ENCODE measurements around the gene ZMAT5.

ZMAT5 gene

DNA sequence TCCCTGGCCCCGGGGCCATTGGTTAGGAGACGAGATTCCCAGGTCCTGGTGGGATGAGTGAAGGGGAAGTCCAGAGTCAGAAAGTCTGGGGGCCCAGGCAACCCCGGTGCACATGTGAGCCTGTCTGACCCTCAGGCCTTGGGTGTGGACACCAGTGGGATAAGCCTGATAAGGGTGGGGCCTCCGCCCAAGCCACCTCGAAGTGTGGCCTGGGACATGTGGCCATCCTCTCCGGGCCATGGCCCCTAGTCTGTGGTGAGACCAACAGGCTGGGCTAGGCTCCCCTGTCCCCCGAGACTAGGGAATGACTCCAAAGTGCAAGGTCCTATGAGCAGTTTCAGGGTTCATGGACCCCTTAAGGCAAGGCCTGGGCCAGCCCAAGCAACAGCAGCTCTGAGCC, 40.7 kb downstream of the ZMAT5 start:
- no peak overlapping the region for H3K4me3 ChIP-seq (ENCODE audit: low read length)
- H3K27me3 ChIP-seq (replicated peaks; ENCODE audit: control insufficient read depth, insufficient read depth, low read length), result peaks cover 35% of the 10 kb centered on the region
- H3K9me3 ChIP-seq (ENCODE audit: control insufficient read depth, low read length), result no peaks in the 10 kb centered on the region
- no peak for DNase-seq (ENCODE audit: low read depth)
- no peak overlapping the region for H3K9ac ChIP-seq (ENCODE audit: low read length)
- H3K4me1 ChIP-seq (ENCODE audit: control insufficient read depth, insufficient read depth, low read length), result no peaks in the 10 kb centered on the region
- H3K36me3 ChIP-seq (ENCODE audit: control insufficient read depth, insufficient read depth, low read length, severe bottlenecking), result peaks cover 5% of the 10 kb centered on the region

DNA sequence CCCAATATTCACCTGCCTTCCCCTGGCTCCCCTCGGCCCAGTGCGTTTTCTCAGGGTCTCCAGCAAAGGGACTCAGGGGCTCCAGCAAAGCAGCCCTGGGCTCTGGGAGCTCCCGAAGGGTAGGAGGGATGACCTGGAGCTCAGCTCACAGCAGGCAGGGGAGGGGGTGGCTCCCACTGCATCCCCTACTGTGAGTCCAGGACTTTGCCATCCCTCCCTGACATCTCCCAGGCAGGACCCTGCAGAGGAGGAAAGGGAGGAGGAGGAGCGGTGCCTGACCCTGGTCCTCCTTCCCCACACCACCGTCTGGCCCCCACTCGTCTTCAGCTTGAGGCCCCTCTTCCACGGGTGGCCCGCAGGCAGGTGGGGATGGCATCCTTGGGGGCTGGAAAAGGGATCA, 42.0 kb downstream of the ZMAT5 start:
- Histone ChIP-seq H3K27me3 (replicated peaks; ENCODE audit: control insufficient read depth, insufficient read depth, low read length) (peaks cover 35% of the 10 kb centered on the region), H3K9me3 (ENCODE audit: control insufficient read depth, low read length) (no peaks in the 10 kb centered on the region), H3K9ac (ENCODE audit: low read length) (no peak overlapping the region), H3K4me3 (ENCODE audit: low read length) (no peak overlapping the region), H3K36me3 (ENCODE audit: control insufficient read depth, insufficient read depth, low read length, severe bottlenecking) (no peaks in the 10 kb centered on the region), H3K4me1 (ENCODE audit: control insufficient read depth, insufficient read depth, low read length) (no peaks in the 10 kb centered on the region)
- no peak for DNase-seq (ENCODE audit: low read depth)

DNA sequence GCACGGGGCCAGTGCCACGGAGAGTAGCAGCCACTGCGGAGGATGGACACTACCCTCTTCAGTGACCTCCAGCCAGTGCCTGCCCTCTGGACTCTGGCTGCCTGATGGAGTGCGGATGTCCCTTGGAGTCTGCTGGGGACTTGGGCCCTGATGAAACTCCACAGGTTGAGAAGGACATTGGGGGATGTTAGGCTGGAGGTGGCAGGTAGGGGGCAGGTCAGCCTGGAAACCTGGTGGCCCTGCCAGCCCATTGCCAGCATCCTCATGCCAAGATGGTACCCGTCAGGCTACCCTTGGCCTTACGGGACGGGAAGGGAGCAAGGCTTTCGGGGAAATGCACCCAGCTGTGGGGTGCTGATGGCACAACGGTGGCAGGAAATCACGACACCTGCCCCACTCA, 43.0 kb downstream of the ZMAT5 start:
- H3K27me3 ChIP-seq (replicated peaks; ENCODE audit: control insufficient read depth, insufficient read depth, low read length), result peaks cover 43% of the 10 kb centered on the region

DNA sequence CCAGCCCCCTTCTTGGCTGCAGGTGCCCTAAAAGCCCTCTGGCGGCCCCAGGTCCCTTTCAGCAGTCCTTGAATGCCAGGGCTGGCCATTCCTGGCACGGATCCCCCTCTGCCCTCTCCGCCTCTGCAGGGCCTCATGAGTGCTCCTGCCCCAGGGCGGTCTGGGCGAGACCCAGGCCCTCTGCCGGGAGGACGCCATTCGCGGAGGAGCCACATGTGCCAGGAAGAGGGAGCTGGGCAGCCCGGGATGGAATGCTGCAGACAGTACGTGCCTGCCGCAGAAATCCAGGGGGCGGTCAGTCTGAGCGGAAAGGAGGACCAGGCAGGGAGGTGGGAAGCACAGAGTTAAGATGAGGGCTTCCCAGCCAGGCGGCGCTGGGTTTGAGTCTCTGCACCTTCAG, 44.2 kb downstream of the ZMAT5 start:
- no peak for DNase-seq (ENCODE audit: low read depth)
- H3K9ac ChIP-seq (ENCODE audit: low read length), result no peak overlapping the region
- no peaks in the 10 kb centered on the region for H3K36me3 ChIP-seq (ENCODE audit: control insufficient read depth, insufficient read depth, low read length, severe bottlenecking)
- H3K4me3 ChIP-seq (ENCODE audit: low read length), result no peak overlapping the region
- H3K9me3 ChIP-seq (ENCODE audit: control insufficient read depth, low read length), result no peaks in the 10 kb centered on the region
- H3K4me1 ChIP-seq (ENCODE audit: control insufficient read depth, insufficient read depth, low read length), result no peaks in the 10 kb centered on the region
- H3K27me3 ChIP-seq (replicated peaks; ENCODE audit: control insufficient read depth, insufficient read depth, low read length), result peaks cover 51% of the 10 kb centered on the region

More for the DNA sequence above, 43.0 kb downstream of the ZMAT5 start:
- H3K9ac ChIP-seq (ENCODE audit: low read length), result no peak overlapping the region
- no peaks in the 10 kb centered on the region for H3K9me3 ChIP-seq (ENCODE audit: control insufficient read depth, low read length)
- H3K36me3 ChIP-seq (ENCODE audit: control insufficient read depth, insufficient read depth, low read length, severe bottlenecking), result no peaks in the 10 kb centered on the region
- no peaks in the 10 kb centered on the region for H3K4me1 ChIP-seq (ENCODE audit: control insufficient read depth, insufficient read depth, low read length)
- no peak for DNase-seq (ENCODE audit: low read depth)
- no peak overlapping the region for H3K4me3 ChIP-seq (ENCODE audit: low read length)

DNA sequence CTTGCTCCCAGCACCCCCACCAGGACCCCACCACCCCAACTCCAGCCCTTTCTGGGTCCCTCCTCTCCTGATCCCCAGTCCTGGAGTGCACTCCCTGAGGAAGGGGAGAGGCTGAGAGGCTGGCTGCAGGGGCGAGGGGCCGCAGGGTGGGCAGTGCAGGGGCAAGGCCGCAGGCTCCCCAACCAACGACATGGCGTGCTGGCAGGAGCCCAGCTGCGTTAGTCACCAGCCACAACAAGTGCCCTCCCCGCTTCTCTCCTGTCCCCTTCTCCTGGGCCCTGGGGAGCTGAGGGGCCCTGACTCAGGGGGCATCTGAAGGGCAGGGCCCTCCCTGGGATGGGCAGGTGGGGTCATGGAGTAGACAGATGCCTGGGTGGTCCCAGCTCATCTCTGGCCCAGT, 44.7 kb downstream of the ZMAT5 start:
- peaks cover 51% of the 10 kb centered on the region for H3K27me3 ChIP-seq (replicated peaks; ENCODE audit: control insufficient read depth, insufficient read depth, low read length)
- no peak for DNase-seq (ENCODE audit: low read depth)
- no peaks in the 10 kb centered on the region for H3K4me1 ChIP-seq (ENCODE audit: control insufficient read depth, insufficient read depth, low read length)
- no peaks in the 10 kb centered on the region for H3K36me3 ChIP-seq (ENCODE audit: control insufficient read depth, insufficient read depth, low read length, severe bottlenecking)
- no peak overlapping the region for H3K4me3 ChIP-seq (ENCODE audit: low read length)
- H3K9ac ChIP-seq (ENCODE audit: low read length), result no peak overlapping the region
- H3K9me3 ChIP-seq (ENCODE audit: control insufficient read depth, low read length), result no peaks in the 10 kb centered on the region

DNA sequence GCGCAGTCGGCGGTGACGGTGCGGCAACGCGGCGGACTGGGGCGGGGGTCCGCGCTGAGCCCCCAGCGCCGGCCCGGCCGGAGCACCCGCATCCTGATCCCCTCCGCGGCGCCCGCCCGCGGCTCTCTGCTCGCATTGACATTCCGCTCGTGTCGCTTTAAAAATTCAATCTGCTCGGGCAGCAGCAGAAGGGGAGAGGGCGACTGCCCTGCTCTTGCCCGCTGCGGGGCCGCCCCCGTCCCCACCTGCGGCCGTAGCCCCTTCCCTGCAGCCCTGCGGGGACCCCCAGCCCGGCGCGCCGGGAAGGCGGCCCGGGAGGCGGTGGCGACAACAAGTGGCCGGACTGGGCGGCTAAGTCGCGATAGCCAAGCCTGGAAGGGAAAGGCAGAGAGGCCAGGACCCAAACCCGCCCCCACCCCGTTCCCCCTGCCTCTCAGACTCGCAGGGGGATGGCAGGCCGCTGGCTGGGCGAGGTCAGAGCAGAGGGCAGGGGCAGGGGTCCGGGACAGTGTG, 45.9 kb downstream of the ZMAT5 start:
- no peak for DNase-seq (ENCODE audit: low read depth)
- H3K9ac ChIP-seq (ENCODE audit: low read length), result no peak overlapping the region
- peaks cover 58% of the 10 kb centered on the region for H3K27me3 ChIP-seq (replicated peaks; ENCODE audit: control insufficient read depth, insufficient read depth, low read length)
- no peak overlapping the region for H3K4me3 ChIP-seq (ENCODE audit: low read length)
- no peaks in the 10 kb centered on the region for H3K9me3 ChIP-seq (ENCODE audit: control insufficient read depth, low read length)
- H3K36me3 ChIP-seq (ENCODE audit: control insufficient read depth, insufficient read depth, low read length, severe bottlenecking), result no peaks in the 10 kb centered on the region
- H3K4me1 ChIP-seq (ENCODE audit: control insufficient read depth, insufficient read depth, low read length), result no peaks in the 10 kb centered on the region

DNA sequence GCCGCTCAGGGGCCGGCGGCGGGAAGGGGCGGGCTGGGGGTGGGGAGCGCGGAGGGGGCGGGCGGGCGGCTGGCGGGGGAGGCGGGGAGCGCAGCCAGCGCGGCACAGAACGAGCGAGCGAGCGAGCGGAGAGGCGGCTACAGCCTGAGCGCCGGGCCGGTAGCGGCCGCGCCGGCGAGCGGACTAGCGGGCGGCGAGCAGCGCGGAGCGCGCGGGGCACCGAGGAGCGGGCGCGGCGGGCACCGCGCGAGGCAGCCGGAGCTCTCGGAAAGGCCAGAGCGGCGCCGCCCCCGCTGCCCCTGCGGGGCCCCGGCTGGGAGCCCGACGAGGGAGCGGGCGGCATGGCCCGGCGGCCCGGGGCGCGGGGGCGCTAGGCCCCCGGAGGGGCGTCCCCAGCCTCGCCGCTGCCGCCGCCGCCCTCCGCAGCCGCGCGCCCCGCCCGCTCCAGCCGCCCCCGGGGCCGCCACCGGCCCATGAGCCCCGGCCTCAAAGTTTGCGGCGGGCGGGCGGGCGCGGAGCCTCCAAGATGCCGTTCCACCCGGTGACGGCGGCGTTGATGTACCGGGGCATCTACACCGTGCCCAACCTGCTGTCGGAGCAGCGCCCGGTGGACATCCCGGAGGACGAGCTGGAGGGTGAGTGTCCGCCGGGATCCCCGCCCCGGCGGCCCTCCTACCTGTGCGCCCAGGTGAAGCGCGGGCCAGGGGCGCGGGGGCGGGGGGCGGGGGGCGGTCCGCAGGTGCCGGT, 46.7 kb downstream of the ZMAT5 start, which contains the start of gene CABP7:
Gene CABP7 (plus strand): TSS at position 105 of the 747 bp plus-strand sequence. CDS start 422 bp downstream, at position 527.
- Histone ChIP-seq H3K27me3 (replicated peaks; ENCODE audit: control insufficient read depth, insufficient read depth, low read length) (peaks cover 58% of the 10 kb centered on the region), H3K9ac (ENCODE audit: low read length) (no peak within 1 kb of the TSS), H3K9me3 (ENCODE audit: control insufficient read depth, low read length) (no peaks in the 10 kb centered on the region), H3K4me1 (ENCODE audit: control insufficient read depth, insufficient read depth, low read length) (no peaks in the 10 kb centered on the region), H3K4me3 (ENCODE audit: low read length) (no peak within 1 kb of the TSS), H3K36me3 (ENCODE audit: control insufficient read depth, insufficient read depth, low read length, severe bottlenecking) (no peaks in the 10 kb centered on the region)
- peak; percentile 43 for DNase-seq (ENCODE audit: low read depth)

DNA sequence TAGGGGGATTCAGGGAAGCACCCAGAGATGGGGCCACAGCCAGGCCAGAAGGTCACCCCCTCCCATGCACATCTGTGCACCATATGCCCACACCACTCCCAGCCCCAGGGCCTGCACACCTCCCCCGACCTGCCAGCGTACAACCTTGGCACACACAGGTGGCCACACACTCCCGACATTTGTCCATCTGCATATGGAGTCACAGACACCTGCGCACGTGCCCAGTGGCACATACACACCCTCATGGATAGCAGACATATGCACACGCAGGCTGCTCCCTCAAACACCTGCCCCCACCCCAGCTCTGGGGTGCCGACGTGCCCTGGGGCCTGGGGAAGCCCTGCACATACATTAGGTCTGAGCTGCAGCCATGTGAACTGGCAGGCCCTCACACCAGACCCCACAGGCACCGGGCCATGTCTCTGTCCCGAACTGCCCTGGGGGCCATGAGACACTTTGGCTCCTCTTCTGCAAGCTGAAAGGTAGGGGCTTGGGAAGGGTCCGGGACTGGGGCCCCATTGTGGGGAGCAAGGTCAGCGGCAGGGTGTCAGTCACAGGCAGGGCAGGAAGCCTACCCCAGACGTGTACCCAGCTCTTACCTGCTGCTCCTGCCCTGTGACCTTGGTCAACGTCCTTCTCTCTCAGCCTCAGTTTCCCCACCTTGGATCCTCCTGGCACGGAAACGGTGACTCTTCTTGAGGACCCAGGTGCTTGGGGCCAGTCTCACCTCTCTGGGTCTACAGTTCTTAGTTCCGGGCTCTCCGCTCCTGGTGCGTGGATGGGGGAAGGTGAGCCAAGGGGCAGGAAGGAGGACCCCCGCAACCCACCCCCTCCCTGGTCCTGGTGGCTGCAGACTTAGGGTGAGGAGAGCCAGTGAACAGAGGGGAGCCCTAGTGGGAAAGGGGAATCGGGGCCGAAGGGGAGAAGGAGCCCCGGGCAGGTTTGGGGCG, 47.6 kb downstream of the ZMAT5 start:
- no peak for DNase-seq (ENCODE audit: low read depth)
- no peak overlapping the region for H3K9ac ChIP-seq (ENCODE audit: low read length)
- no peaks in the 10 kb centered on the region for H3K36me3 ChIP-seq (ENCODE audit: control insufficient read depth, insufficient read depth, low read length, severe bottlenecking)
- no peak overlapping the region for H3K4me3 ChIP-seq (ENCODE audit: low read length)
- peaks cover 58% of the 10 kb centered on the region for H3K27me3 ChIP-seq (replicated peaks; ENCODE audit: control insufficient read depth, insufficient read depth, low read length)
- H3K4me1 ChIP-seq (ENCODE audit: control insufficient read depth, insufficient read depth, low read length), result no peaks in the 10 kb centered on the region
- H3K9me3 ChIP-seq (ENCODE audit: control insufficient read depth, low read length), result no peaks in the 10 kb centered on the region

DNA sequence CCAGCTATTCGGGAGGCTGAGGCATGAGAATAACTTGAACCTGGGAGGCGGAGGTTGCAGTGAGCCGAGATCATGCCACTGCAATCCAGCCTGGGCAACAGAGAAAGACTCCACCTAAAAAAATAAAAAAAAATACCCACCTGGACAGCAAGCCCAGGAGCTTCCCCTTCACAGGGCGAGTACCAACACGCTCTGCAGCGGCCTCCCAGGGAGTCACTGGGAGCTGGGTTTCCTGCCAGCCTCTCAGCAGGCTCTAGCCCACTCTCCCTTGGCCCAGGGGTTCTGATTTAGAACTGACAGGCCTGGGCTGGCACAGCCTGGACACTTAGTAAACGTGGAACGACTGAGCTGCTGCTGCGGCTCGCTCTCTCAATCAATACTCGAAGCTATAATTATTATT, 49.0 kb downstream of the ZMAT5 start:
- Histone ChIP-seq H3K36me3 (ENCODE audit: control insufficient read depth, insufficient read depth, low read length, severe bottlenecking) (no peaks in the 10 kb centered on the region), H3K4me3 (ENCODE audit: low read length) (no peak overlapping the region), H3K9me3 (ENCODE audit: control insufficient read depth, low read length) (no peaks in the 10 kb centered on the region), H3K9ac (ENCODE audit: low read length) (no peak overlapping the region), H3K4me1 (ENCODE audit: control insufficient read depth, insufficient read depth, low read length) (no peaks in the 10 kb centered on the region), H3K27me3 (replicated peaks; ENCODE audit: control insufficient read depth, insufficient read depth, low read length) (peaks cover 57% of the 10 kb centered on the region)
- no peak for DNase-seq (ENCODE audit: low read depth)

DNA sequence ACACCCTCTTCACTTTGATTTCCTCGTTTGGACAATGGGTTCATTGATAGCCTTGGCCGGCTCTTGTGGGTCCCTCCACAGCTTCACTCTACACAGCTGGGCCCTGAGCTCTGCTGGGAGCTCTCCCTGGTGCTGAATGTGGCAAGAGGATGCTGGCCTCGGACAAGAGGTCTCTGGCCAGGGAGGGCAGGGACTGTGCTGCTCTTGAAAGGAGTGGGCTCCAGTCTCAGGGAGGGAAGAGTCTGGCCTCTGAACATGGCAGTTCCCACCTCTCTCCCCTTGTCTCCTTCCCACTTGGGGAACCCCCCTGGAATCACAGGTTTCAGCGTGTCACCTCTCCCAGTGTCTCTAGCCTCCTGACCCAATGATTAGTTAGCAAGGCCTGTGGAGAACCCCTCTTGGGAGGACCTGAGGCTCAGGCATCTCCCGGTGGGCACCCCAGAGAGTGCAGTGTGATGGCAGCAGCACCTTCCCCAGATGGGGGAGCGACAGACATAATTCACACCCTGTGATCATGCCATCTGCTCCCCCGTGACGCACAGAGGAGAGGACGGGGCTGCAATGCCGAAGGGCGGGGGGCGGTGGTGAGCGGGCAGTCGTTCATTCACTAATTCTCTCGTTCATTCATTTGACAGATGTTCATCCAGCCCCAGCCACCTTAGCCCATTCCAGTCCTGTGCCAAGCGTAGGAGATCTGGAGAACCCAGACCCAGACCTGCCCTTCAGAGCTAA, 49.8 kb downstream of the ZMAT5 start:
- no peaks in the 10 kb centered on the region for H3K4me1 ChIP-seq (ENCODE audit: control insufficient read depth, insufficient read depth, low read length)
- H3K9me3 ChIP-seq (ENCODE audit: control insufficient read depth, low read length), result no peaks in the 10 kb centered on the region
- DNase-seq (ENCODE audit: low read depth), result peak; percentile 85
- H3K36me3 ChIP-seq (ENCODE audit: control insufficient read depth, insufficient read depth, low read length, severe bottlenecking), result no peaks in the 10 kb centered on the region
- H3K27me3 ChIP-seq (replicated peaks; ENCODE audit: control insufficient read depth, insufficient read depth, low read length), result peaks cover 60% of the 10 kb centered on the region
- H3K4me3 ChIP-seq (ENCODE audit: low read length), result no peak overlapping the region
- no peak overlapping the region for H3K9ac ChIP-seq (ENCODE audit: low read length)

DNA sequence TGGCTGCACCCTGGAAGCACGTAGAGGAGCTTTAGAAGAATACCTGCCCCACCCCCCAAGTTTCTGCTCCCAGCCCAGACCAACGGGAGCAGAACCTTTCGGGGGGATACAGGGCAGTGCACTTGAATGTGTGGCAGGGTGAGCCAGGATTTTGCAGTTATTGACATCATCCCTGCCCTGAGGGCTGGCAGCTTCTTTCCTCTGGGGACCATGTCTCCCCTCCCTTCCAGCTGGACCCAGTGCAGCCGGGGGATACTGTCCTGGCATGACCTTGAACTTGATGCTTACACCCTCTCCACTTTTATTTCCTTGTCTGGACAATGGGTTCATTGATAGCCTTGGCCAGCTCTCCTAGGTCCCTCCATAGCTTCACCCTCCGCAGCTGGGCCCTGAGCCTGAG, 51.1 kb downstream of the ZMAT5 start:
- Histone ChIP-seq H3K9me3 (ENCODE audit: control insufficient read depth, low read length) (no peaks in the 10 kb centered on the region), H3K4me1 (ENCODE audit: control insufficient read depth, insufficient read depth, low read length) (no peaks in the 10 kb centered on the region), H3K4me3 (ENCODE audit: low read length) (no peak overlapping the region), H3K27me3 (replicated peaks; ENCODE audit: control insufficient read depth, insufficient read depth, low read length) (peaks cover 66% of the 10 kb centered on the region), H3K9ac (ENCODE audit: low read length) (no peak overlapping the region), H3K36me3 (ENCODE audit: control insufficient read depth, insufficient read depth, low read length, severe bottlenecking) (no peaks in the 10 kb centered on the region)
- DNase-seq (ENCODE audit: low read depth), result no peak

Data from adipocyte (in vitro differentiated cells).